ENCODE data around the gene EEF1AKMT1.
"Not testable (repeated sequence)": the region's sequence is repeated elsewhere in the genome, so short reads cannot be mapped to it uniquely, and the experiment has no call there.

Gene EEF1AKMT1

DNA sequence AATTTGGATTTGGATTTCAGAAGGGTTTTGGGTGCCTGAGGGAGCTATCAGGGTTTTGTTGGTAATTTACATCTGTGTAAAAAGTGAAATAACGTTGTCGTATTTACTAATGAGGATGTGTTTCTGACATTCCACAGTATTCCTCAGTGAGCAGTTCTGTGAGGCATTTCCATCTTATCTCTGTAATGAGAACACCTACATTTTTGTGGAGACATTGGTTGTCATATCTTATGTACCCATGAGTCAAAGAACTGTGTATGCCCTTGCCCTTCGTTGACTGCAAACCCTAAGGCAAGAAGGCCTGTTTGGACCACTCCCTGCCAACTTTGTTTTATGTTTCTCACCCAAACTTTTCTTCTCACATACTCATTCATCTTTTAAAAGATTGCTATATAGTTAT lies 84.5 kb downstream of the EEF1AKMT1 start:
- DNase-seq, result no peak

DNA sequence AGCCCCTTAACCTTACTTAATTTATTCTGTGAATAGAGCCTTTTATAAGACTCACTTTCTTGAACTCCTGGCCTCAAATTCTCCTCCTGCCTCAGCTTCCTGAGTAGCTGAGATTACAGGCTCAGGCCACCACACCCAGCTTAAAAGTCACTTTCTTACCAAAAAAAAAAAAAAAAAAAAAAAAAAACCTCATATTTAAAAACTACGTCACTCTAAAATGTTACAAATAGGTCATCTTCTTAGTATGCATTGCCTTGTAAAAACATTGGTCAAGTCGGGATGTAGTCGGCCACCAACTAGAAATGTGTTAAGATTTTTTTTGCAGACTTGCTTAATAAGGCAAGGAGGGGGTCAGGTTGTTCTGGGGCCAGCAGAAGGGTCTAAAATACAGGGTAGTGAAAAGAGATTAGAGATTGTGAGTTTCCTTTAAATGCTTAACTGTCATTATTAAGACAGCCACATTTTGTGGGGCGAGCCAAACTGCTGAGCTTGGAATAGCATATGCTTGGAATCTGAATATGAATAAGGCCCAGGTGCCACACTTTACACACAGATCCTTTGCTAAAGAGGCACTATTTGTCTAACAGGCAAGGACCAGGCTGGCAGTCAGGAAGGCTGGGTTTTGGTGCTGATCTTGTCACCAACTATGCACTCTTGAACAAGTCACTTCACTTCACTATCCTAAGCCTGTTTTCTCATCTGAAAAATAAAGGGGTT lies 86.7 kb downstream of the EEF1AKMT1 start:
- DNase-seq, result no peak

DNA sequence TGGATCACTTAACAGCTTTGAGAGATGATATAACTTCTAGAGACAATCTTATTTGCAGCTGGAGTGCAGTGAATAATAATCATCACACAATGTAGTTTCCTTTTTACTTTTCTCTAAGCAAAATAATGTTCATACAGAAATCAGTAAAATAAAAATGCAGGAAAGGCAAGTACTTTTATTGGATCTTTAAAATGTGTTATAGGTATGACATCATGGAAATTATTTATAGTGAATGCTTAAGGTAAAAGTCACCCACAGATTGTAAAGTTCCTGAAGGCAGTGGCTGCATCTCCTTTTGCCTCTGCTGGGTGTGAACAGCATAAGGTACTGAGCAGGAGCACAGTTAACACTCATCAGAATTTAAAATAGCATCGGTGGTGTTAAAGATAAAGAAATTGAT lies 87.6 kb downstream of the EEF1AKMT1 start:
- no peak for DNase-seq

- no peak for DNase-seq
These were observed 88.7 kb downstream of the EEF1AKMT1 start for GRCh38 chr13:20685092-20685491.

GRCh38 chr13:20684546-20684945 lies 89.2 kb downstream of the EEF1AKMT1 start:
- no peak for DNase-seq

DNA sequence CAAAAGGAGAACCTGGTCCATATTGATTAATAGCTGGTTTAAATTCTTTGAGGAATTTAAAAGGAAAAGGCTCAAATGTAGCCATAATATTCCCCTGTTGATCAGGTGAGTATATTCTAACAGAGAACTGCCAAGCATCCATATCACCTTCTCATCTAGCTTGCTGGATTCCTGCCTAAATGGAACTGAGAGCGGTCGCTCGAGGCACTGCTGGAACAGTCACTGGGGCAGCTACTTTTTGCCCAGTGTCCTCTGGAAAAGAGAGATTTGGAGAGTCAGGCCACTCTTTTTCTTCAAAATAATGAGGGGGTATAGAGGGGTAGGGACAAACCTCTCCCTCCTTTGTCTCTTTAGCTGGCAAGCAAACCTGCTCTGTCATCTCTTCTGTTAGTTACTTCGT lies 89.7 kb downstream of the EEF1AKMT1 start:
- DNase-seq, result no peak

GRCh38 chr13:20682061-20682460 lies 91.7 kb downstream of the EEF1AKMT1 start:
- no peak for DNase-seq

GRCh38 chr13:20681481-20681880 lies 92.3 kb downstream of the EEF1AKMT1 start:
- not testable (repeated sequence) for DNase-seq

GRCh38 chr13:20680416-20681080 lies 93.2 kb downstream of the EEF1AKMT1 start:
- DNase-seq, result no peak

DNA sequence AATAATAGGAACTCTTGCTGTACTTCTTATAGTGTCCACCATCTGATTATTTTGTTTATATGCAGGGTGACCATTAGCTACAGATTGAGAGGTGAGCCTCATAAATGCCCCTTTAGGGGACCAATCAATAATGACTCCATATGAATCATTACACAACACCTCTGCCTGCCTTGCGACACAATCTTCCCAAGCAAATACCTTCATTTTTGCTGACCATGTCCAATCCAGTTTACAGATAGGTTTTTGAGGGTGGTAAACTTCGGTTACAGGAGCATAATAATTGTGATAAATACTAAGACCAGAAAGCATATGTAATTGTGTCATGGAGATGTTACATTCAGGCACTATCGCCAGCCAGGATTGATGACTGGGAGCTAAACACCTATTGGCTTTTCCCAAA lies 93.9 kb downstream of the EEF1AKMT1 start:
- no peak for DNase-seq

All from NCI-H510A treated with DMSO at 0.1 percent for 48 hours (cell line).